Chondrocyte (in vitro differentiated cells): Measurements from ENCODE around the gene MYMK. TPM values are rescaled to one million over a fixed set of nuclear protein-coding genes. Genes with fewer than 3 reads are reported as not detected.

Source experiments
- DNase-seq: peaks from one replicate; pipeline ENCODE4 v3.0.0; 2021; ENCODE audit warnings: mixed read lengths, low spot score
- H3K27ac Mint-ChIP-seq: one replicate; pipeline ENCODE4 v1.8.0; 2021; ENCODE audit warnings: mild to moderate bottlenecking, moderate library complexity, mixed read lengths; ENCODE audit not compliant: unreplicated experiment
- H3K27me3 Mint-ChIP-seq: 2 replicates; pipeline ENCODE4 v1.8.0; 2021; ENCODE audit warnings: low read depth, mixed read lengths
- H3K36me3 Mint-ChIP-seq: 2 replicates; pipeline ENCODE4 v1.8.0; 2021; ENCODE audit warnings: low read depth, mixed read lengths
- H3K4me1 Mint-ChIP-seq: 2 replicates; pipeline ENCODE4 v1.8.0; 2021; ENCODE audit warnings: low read depth, mild to moderate bottlenecking, mixed read lengths
- H3K4me3 Mint-ChIP-seq: one replicate; pipeline ENCODE4 v1.8.0; 2021; ENCODE audit warnings: mild to moderate bottlenecking, moderate library complexity, mixed read lengths; ENCODE audit not compliant: unreplicated experiment
- H3K9me3 Mint-ChIP-seq: 2 replicates; pipeline ENCODE4 v1.8.0; 2021; ENCODE audit warnings: low read depth, mixed read lengths
- CTCF ChIP-seq: fragments of 200-600 bp; sonication (generic); IDR thresholded peaks from 2 replicates; pipeline ENCODE4 v1.5.0; 2021; ENCODE audit warnings: antibody characterized with exemption, mild to moderate bottlenecking, moderate library complexity
- total RNA-seq: library from RNA; stranded (reverse); gene quantifications from 3 replicates; pipeline ENCODE4 v1.2.1, GENCODE V29; 2021

Gene MYMK
- total RNA-seq, 1 donor from 2014 or later, result not detected

DNA sequence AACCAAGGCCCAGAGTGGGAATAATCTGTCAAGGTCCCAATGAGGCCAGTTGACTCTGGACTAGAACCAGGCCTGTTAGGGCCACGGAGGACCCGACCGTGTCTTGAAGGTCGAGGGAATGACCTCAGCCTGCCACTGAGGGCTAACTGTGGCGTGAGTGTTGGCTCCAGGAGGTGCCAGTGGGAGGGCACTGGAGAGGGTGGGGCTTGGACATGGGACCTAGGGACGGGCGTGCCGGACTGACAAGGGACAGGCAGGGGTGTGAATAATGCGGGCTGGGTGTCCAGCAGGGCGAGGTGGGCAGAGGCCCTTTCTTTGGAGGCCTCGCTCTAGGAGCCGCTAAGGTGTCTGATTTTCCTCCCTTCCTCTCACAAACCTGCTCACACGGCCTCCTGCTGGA, 17.2 kb upstream of the MYMK start:
- no peak for DNase-seq
- Mint-ChIP-seq H3K4me1 (peaks cover 13% of the 10 kb centered on the region), H3K27me3 (peaks cover 9% of the 10 kb centered on the region), H3K9me3 (no peaks in the 10 kb centered on the region), H3K27ac (no peak overlapping the region), H3K4me3 (no peak overlapping the region), H3K36me3 (no peaks in the 10 kb centered on the region)
- no peak for TF ChIP-seq CTCF

- peaks cover 13% of the 10 kb centered on the region for H3K4me1 Mint-ChIP-seq
- H3K27me3 Mint-ChIP-seq, result peaks cover 9% of the 10 kb centered on the region
- H3K36me3 Mint-ChIP-seq, result no peaks in the 10 kb centered on the region
- no peak overlapping the region for H3K27ac Mint-ChIP-seq
- H3K9me3 Mint-ChIP-seq, result no peaks in the 10 kb centered on the region
- no peak for TF ChIP-seq CTCF
- no peak overlapping the region for H3K4me3 Mint-ChIP-seq
- DNase-seq, result no peak
Observed at GRCh38 chr9:133540698-133541025, 15.9 kb upstream of the MYMK start.

DNA sequence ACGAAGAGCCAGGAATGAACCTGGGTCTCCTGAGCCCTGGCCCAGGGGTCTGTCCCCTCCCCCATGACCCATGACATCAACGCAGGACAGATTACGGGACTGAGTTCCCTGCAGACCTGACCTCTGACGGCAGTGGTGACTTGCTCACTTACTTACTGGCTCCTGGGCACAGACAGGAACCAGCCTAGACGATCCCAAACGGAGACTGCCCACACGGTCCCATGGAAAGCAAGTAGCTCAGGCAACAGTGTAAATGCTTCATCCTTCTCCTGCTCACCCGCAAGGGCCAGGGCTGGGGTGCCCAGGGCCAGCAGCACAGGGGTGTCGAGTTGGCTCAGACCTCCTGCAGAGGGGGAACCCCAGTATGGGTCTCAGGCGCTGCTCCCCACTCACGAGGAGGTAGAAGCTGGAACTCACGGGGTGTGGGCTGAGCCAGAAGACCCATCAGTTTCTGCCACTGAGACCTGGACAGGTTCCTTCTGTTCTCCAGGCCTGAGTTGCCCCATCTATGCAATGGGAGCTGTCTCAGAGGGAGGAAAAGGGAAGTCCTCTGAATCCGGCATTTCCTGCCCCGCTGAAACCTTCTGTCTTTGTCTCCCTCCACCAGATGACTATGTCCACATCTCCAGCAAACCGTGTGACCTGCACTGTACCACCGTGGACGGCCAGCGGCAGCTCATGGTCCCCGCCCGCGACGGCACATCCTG, 15.4 kb upstream of the MYMK start:
- H3K9me3 Mint-ChIP-seq, result no peaks in the 10 kb centered on the region
- peaks cover 13% of the 10 kb centered on the region for H3K4me1 Mint-ChIP-seq
- H3K27me3 Mint-ChIP-seq, result peaks cover 9% of the 10 kb centered on the region
- no peaks in the 10 kb centered on the region for H3K36me3 Mint-ChIP-seq
- DNase-seq, result no peak
- peak overlapping the region; percentile 51 for H3K4me3 Mint-ChIP-seq
- TF ChIP-seq CTCF, result no peak
- no peak overlapping the region for H3K27ac Mint-ChIP-seq

- peaks cover 5% of the 10 kb centered on the region for H3K27me3 Mint-ChIP-seq
- no peak for DNase-seq
- no peak for TF ChIP-seq CTCF
- no peak overlapping the region for H3K27ac Mint-ChIP-seq
- H3K4me3 Mint-ChIP-seq, result peak overlapping the region; percentile 51
- H3K9me3 Mint-ChIP-seq, result no peaks in the 10 kb centered on the region
- H3K4me1 Mint-ChIP-seq, result peaks cover 13% of the 10 kb centered on the region
- no peaks in the 10 kb centered on the region for H3K36me3 Mint-ChIP-seq
Observed at GRCh38 chr9:133538851-133539833, 14.4 kb upstream of the MYMK start.

DNA sequence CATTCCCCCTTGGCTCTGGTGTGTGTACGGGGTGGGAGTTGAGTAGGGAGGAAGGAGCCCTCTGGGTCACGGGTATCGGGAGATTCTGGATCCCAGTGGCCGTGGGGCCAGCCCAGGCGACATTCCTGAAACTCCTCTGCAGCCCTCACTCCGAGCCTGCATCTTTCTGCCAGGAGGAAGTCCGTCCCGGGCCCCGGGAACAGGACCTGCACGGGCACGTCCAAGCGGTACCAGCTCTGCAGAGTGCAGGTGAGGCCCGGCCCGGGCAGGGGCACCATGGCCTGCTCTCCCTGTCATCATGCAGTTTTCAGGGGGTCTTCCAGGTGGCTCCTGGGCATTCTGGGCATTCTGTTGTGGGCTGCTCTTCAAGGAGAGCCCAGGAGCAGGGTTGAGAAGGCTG, 13.4 kb upstream of the MYMK start:
- TF ChIP-seq CTCF, result no peak
- no peaks in the 10 kb centered on the region for H3K36me3 Mint-ChIP-seq
- H3K4me3 Mint-ChIP-seq, result no peak overlapping the region
- no peak for DNase-seq
- H3K4me1 Mint-ChIP-seq, result peaks cover 13% of the 10 kb centered on the region
- H3K27me3 Mint-ChIP-seq, result peaks cover 5% of the 10 kb centered on the region
- H3K27ac Mint-ChIP-seq, result no peak overlapping the region
- no peaks in the 10 kb centered on the region for H3K9me3 Mint-ChIP-seq
